Measurements from ENCODE around the gene MFSD12.
A peak's percentile ranks its signal among the peaks of the same experiment; 100 is the strongest.
"Not testable (repeated sequence)": the region's sequence is repeated elsewhere in the genome, so short reads cannot be mapped to it uniquely, and the experiment has no call there.

Gene MFSD12

DNA sequence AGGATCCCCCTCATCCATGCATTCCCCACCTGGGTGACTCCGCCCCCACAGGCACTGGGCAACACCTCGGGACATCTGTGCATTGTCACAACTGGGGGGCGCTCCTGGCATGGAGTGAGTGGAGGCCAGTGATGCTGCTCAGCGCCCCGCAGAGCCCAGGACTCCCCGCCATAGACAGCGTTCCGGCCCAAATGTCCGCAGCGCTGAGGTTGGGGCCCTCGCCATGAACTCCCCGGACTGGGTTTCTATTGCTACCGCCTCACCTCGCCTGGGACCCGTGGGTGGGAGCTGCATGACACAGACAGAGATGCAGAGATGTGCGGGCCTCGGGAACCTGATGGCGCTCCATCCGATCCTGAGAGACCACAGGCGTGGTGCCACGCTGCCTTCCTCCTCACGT lies 46.7 kb downstream of the MFSD12 start:
- no peak for DNase-seq (ENCODE audit: extremely low read depth in 1 of 2, low read depth in 1 of 2)

DNA sequence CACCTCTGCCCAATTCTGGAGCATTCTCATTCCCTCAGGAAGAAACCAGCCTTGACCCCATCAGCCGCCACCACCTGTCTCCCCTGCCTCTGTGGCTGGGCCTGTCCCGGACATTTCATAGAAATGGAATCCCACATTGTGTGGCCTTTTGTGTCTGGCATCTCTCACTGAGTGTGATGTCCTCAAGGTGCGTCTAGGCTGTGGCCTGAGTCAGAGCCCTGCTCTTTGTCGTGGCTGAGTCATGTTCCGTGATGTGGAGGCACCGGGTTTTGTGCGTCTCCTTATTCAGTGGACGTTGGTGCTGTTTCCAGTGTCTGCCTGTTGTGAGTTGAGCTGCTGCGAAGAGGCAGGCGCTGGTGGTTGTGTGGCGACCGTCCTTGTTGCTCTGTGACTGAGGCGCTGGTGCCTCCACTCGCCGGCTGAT lies 47.8 kb downstream of the MFSD12 start:
- DNase-seq (ENCODE audit: extremely low read depth in 1 of 2, low read depth in 1 of 2): peak in 1 of 2 donors; percentile 50

DNA sequence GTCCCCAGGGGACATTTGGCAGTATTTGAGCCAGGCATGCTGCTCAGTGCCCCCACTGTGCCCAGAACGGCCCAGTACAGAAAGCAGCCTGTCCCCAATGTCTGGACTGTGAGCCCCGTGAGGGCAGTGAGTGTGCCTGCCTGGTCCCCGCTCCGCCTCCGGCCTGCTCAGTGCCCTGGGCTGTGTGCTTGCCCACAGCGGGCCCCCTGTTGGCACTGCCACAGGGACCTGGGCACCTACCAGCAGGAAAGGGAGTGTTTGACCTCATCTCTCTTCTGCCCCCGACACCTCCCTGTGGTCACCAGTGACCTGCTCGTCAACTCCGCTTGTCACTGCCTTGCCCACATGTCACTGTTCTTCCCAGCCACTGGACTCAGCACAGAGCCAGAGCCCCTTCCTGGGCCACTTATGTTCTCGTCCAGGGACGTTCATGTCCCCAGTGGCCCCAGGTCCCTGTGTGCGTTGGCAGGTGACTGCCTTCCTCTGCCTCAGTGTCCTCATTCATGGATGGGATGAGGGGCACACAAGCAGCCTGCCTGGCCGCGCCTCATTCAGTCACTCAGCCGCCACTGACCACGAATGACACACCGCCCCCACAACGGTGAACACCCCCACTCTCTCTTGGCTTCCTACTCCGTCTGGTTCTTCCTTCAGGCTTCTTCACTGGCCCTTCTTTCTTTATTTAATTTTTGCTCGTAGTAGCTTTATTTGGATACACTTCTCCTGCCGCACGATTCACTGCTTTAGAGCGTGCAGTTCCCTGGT lies 48.4 kb downstream of the MFSD12 start:
- DNase-seq (ENCODE audit: extremely low read depth in 1 of 2, low read depth in 1 of 2): no peak

DNA sequence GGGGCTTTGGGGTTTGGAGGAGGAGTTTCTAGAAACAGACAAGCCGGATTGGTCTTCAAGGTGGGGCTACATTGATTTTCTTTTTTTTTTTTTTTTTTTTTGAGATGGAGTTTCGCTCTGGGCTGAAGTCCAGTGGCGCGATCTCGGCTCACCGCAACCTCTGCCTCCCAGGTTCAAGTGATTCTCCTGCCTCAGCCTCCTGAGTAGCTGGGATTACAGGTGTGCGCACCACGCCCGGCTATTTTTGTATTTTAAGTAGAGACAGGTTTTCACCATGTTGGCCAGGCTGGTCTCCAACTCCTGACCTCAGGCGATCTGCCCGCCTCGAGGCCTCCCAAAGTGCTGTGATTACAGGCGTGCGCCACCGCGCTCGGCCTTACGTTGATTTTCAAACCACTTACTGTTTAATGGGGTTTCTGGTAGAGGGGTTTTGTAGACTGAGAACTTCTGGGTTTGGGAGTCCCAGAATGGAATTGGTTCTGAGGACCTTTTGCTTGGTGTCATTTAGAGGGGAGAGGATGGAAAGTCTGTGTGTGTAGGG lies 49.2 kb downstream of the MFSD12 start:
- not testable (repeated sequence) for DNase-seq (ENCODE audit: extremely low read depth in 1 of 2, low read depth in 1 of 2)

DNA sequence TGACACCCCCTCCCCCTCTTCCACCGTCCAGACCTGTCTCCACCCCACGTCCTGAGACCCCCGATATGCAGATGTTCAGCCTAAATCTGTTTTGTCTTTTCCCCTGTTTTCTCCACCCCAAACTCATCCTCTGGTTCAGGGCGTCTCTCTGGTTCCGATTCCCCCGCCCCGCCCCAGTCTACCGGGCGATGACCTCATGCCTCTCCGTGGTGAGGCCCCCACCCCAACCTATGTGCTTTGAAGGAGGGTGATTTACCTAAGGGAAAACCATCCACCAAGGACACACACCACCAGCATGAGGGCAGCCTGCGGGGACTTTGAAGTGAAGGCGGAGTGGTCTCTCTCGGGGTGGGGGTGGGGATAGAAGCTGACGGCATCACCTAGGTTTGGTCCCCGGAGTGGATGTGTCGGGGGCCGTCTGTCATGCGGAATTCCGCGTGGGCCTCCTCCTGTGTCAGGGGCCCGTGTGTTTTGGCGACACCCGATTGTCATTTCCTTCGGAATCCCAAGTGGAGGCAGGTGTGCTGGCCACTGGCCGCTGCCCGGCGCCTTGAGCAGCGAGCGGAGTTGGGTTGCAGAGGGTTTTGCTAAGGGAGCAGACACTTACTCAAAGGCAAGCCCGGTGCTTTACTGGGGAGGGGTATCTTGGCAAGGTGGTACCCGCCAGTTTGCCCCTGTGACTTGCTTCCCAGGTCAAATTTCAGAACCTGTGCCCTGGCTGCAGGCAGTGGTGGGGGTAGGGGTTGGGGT lies 49.8 kb downstream of the MFSD12 start:
- no peak for DNase-seq (ENCODE audit: extremely low read depth in 1 of 2, low read depth in 1 of 2)

DNA sequence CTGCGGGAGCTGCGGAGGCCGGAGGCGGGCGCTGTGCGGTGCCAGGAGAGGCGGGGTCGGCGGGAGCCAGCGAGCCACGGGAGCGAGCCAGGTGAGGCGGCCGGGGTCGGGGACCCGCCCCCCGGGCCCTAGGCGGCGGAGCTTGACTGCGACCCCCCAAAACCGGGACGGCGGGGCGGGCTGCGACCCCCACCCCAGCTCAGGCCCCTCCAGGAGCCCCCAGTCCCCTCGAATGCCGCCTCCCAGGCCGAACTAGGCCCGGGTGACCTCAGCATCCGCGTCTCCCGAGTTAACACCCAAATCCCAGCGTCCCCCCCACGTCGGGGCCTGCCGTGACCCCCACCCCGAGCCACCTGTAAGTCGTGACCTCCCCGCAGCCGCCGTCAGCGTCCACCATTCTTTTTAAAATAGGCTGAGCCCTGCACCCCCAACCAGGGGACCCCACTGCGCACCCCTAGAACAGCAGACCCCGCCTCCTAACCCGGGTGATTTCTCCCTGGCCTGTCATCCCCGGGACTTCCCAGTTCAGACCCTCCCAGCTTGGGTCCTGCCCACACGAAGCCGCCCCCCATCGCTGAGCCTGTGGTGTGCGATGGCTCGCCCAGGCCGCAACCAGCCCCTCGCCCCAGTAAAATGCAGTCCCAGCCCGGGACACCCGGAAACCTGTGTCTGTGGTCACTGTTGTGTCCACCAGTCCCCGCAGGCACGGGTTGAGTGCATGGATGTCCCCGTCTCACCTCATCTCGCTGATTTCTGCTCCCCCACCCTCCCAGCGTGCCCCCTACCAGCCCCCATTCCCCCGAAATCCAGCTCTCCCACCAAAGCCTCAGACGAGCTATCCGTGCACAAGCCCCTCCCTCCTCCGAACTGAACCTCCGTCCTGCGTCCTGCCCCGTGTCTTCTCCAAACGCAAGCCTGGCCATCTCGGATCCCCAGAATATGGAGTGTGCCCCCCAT lies 50.7 kb downstream of the MFSD12 start:
- no peak for DNase-seq (ENCODE audit: extremely low read depth in 1 of 2, low read depth in 1 of 2)

DNA sequence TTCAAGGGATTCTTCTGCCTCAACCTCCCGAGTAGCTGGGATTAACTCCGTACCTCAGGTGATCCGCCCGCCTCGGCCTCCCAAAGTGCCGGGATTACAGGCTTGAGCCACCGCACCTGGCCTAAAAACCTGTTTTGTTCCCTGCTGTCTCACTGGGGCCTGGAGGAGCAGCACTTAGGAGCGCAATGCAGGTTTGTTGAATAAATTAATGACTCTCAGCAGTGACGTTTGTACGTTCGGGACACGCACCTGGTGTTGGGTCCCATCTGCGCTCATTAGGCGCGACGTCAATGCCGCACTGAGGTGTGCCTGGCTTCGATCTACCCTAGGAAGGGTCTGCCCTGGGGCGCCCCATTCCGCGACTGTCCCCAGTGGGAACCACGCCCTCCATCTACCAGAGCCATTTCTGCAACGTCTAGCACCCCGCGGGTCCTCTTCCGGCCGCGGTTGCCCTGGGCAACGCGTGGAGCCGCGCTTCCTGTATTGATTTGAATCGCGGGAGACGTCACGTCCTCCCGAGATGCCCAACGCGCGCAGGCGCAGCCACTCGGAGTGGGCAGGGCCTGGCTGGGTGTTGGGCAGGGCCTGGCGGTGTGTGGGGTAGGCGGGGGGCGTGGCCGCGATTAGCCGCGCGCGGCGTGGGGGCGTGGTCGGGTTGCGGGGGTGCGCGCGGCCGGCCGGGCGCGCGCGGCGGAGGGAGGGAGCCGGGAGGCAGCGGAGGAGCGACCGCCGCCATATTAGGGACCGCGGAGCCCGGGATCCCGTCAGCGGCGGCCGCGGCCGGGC lies 51.6 kb downstream of the MFSD12 start, which contains the start of gene FZR1:
TSS of gene FZR1 (plus strand) at position 714 of the 786 bp plus-strand sequence. CDS start 16,679 bp downstream, outside the sequence.
- DNase-seq (ENCODE audit: extremely low read depth in 1 of 2, low read depth in 1 of 2): peak; percentile 98 to 99

DNA sequence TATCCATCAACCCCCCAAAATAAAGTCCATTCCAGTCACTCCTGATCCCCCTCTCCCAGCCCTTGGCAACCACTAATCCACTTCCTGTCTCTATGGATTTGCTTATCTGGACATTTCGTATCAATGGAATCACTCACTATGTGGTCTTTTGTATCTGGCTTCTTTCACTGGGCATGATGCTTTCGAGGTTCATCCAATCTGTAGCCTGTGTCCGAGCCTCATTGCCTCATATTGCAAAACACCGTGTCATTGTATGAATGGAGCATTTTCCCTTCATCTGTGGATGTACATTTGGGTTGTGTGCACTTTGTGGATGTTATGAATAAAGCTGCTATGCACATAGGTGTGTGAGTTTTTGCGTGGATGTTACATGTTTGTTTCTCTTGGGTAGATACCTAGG lies 52.7 kb downstream of the MFSD12 start:
- DNase-seq (ENCODE audit: extremely low read depth in 1 of 2, low read depth in 1 of 2): no peak

DNA sequence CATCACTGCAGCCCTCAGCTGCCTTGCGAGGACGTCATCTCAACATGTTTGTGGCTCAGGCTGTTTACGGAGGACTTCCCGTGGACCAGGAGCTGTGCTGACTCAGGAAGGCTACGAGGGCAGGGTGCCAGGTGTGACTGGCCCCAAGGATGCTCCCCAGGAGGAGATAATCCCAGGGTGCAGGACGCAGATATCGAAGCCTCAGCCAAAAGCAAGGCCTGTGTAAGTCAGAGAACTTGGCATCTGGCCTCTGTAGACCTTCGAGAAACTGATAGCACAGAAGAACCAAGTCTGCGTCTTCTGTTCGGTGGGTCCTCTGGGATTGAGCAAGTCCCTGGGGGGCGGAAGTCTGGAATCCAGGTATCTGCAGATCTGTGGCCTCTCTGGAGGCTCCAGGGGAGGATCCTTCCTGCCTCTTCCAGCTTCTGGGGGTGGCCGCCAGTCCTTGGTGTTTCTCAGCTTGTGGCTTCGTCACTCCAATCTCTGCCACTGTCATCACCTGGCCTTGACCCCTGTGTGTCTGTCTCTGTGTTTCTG lies 54.3 kb downstream of the MFSD12 start:
- no peak for DNase-seq (ENCODE audit: extremely low read depth in 1 of 2, low read depth in 1 of 2)

DNA sequence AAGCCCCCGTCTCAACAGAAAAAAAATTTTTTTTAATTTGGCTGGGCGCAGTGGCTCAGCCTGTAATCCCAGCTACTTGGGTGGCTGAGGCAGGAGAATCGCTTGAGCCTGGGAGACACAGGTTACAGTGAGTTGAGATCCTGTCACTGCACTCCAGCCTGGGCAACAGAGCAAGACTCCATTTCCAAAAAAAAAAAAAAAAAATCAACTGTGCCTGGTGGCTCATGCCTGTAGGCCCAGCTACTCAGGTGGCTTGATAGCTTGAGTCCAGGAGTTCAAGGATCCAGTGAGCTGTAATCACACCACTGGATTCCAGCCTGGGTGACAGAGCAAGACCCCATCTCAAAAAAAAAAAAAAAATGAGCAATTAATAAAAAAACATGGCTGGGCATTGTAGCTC lies 55.6 kb downstream of the MFSD12 start:
- no peak for DNase-seq (ENCODE audit: extremely low read depth in 1 of 2, low read depth in 1 of 2)

DNA sequence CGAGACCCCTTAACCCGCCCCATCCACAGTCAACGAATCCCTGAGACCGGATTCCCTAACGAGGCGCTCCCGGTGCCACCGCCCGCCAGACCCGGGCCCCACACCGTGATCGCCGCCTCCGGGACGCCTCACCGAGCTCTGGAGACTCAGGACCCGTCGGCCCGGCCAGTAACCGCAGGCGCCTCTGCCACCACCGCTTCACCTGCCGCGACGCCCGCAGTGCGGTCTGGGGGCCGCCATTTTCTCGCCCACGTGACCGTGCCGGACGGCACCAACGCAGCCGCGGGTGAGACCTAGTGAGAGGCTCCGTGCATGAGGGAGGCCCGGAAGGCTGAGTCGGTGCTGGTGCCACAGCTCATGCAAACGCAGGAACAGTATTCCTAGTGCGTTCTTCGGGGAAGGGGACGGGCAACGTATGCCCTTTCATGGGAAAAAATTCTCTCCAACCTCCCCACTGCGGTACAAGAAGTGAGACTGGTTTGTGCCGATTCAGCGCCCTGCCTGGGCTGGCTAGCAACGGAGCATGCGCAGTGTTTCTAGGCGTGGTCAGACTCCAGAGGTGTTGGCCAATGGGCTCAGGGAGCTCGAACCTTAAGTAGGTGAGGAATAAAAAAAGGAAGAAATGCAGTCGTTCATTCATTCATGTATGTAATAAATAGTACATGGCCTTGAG lies 56.8 kb downstream of the MFSD12 start, which contains the start of gene DOHH:
TSS of gene DOHH (minus strand) at position 246 of the 673 bp plus-strand sequence. CDS start 3,860 bp downstream, outside the sequence.
- peak; percentile 91 to 96 for DNase-seq (ENCODE audit: extremely low read depth in 1 of 2, low read depth in 1 of 2)

DNA sequence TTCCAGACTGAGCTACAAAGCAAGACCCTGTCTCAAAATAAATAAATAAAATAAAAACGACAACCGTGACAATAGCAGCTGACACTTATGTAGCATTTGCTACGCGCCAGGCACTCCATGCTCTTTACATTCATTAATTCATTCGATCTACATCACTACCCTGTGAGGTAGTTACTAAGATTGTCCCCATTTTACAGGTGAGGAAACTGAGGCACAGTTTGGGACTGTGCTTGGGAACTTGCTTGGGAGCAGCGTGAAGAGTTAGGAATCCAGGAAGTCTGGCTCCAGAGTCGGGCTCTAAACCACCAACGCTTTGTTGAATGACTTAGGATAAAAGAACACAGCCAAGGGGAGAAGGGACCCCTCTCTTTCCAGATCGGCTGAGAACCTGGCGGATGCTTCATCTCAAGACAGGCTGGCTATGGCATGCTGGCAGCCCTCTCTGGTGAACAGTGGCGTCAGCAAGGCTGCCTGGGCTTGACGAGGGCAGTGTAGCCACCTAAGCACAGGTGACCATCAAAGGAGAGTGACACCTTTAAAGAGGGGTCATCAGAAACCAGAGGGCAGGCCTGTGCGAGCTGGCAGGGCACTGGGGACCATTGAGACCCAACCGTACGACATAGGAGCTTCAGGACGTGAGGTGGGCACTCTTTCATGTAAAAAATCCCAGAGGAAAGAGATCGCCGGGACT lies 57.5 kb downstream of the MFSD12 start:
- DNase-seq (ENCODE audit: extremely low read depth in 1 of 2, low read depth in 1 of 2): no peak

DNA sequence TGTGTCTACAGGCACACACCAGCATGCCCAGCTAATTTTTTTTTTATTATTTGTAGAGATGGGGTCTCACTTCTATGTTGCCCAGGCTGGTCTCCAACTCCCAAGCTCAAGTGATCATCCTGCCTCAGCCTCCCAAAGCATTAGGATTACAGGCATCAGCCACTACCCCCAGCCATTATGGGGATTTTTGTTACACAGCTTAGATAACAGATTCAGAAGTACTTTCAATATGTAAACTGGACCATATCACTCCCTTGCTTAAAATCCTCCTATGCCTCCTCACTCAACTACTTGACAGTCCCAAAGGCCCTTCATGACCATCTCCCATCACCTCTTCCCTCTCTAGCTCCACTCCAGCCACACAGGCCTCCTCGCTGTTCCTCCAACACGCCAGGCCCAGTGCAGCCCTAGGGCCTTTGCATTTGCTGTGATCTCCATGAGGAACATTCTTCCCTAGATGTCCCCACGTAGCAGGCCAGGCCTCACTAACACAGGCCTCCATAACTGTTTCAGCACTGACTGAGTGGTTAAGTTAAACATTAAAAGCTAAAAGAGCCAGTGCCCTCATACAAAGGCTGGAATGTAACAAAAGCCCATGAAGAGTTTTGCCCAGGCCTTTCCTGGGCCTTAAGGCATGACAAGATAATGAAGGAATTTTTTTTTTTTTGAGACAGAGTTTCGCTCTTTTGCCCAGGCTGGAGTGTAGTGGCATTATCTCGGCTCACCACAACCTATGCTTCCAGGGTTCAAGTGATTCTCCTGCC lies 59.4 kb downstream of the MFSD12 start:
- DNase-seq (ENCODE audit: extremely low read depth in 1 of 2, low read depth in 1 of 2): no peak

DNA sequence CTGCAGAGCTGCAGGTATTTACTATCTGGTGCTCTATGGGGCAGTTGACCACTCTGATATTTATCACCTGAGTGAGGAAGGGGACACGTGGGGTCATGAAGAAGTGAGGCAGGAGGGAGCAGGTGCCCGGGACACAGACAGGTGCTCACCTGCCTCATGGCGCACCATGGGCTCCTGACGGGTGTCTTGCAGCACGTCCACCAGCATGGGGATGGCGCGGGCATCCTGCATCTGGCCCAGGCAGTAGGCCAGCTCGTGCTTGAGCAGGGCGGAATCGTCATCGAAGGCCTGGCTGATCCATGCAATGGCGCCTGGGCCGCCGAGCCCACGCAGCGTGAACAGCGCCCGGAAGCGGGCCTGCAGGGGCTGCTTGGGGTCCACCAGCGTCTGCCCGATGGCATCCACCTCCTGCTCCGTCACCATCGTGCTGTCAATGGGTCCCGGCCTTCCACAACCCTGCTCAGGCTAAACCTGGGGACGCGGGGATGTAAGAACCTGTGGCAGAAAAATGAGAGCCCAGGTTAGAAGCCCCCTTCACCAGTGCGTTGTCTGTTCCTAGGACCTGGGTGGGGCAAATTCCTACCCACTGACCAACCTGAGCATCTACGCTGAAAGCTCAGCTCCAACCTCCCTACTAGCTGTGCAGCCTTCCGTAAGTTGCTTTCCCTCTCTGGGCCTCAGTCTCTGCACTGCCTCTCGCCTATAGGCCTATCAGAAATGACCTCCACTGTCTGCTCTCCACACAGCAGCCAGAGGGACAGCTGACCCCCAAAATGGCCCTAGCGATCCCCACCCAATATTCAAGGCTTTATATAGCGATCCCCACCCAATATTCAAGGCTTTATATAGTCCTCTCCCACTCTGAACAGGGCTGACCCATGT lies 60.8 kb downstream of the MFSD12 start:
- no peak for DNase-seq (ENCODE audit: extremely low read depth in 1 of 2, low read depth in 1 of 2)

DNA sequence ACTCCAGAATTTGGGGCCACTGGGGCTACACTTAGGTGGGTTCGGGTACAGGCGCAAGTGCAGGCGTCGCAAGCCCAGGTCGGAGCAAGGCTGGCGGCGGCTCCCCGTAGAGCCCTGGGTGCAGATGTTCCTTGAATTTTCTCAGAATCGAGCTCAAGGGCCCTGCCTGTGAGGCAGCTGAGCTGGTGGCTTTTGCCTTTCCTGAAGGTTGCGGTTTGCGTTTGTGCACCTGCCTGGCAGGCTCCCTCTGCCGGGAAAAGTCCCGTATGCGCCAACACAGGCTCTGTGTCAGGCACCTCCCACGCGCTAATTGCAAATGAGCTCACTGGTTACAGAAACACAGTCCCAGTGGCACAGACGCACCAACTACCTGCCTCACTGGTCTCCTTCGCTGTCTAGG lies 62.8 kb downstream of the MFSD12 start:
- DNase-seq (ENCODE audit: extremely low read depth in 1 of 2, low read depth in 1 of 2): no peak

All from stimulated activated CD8-positive, alpha-beta memory T cell treated with anti-CD3 and anti-CD28 coated beads, Interleukin-7, amount 100 ng/mL, for 48 hours (primary cell).